HepG2 (cell line): ENCODE results near the gene COPZ1. TPM values are rescaled to one million over a fixed set of nuclear protein-coding genes. Genes with fewer than 3 reads are reported as not detected.

Source experiments
- ELF3 ChIP-seq: IDR thresholded peaks from 2 replicates; pipeline ENCODE4 v1.6.1; 2016; ENCODE audit warnings: missing genetic modification reagents, missing compliant biosample characterization
- GABPA ChIP-seq, 2 experiments: IDR thresholded peaks; 2 replicates each; pipeline ENCODE4 v1.6.1; 2011 to 2016; ENCODE audit warnings: low read depth in 2 of 2, low read length in 1 of 2, missing biosample characterization in 1 of 2, missing genetic modification characterization in 1 of 2
- GATAD2A ChIP-seq: IDR thresholded peaks from 2 replicates; pipeline ENCODE4 v1.6.1; 2016
- KIAA2018 ChIP-seq: sonication (generic); formaldehyde crosslinking; IDR thresholded peaks from 2 replicates; pipeline ENCODE4 v1.5.0; 2020; ENCODE audit warnings: mild to moderate bottlenecking, missing genetic modification reagents, borderline replicate concordance
- NCOA2 ChIP-seq: sonication (generic); formaldehyde crosslinking; IDR thresholded peaks from 2 replicates; pipeline ENCODE4 v1.8.0; 2022; ENCODE audit warnings: inconsistent platforms
- NKX3-1 ChIP-seq: sonication (generic); formaldehyde crosslinking; IDR thresholded peaks from 2 replicates; pipeline ENCODE4 v1.5.0; 2020; ENCODE audit warnings: missing genetic modification reagents
- ZBTB43 ChIP-seq: sonication (generic); formaldehyde crosslinking; conservative IDR thresholded peaks from 2 replicates; pipeline ENCODE4 v1.4.0; 2020; ENCODE audit warnings: missing genetic modification reagents
- ZNF558 ChIP-seq: sonication (generic); formaldehyde crosslinking; IDR thresholded peaks from 2 replicates; pipeline ENCODE4 v1.9.0; 2022; ENCODE audit warnings: mild to moderate bottlenecking, missing genetic modification reagents, borderline replicate concordance
- ZNF562 ChIP-seq: sonication (generic); formaldehyde crosslinking; IDR thresholded peaks from 2 replicates; pipeline ENCODE4 v1.8.0; 2022; ENCODE audit warnings: missing genetic modification reagents, borderline replicate concordance
- ZNF616 ChIP-seq: sonication (generic); formaldehyde crosslinking; IDR thresholded peaks from 2 replicates; pipeline ENCODE4 v1.5.0; 2020; ENCODE audit warnings: low read depth, mild to moderate bottlenecking, missing genetic modification reagents
- polyA plus RNA-seq, 8 experiments: library from polyadenylated mRNA; depleted of rRNA in 3 of 8; stranded (reverse) in 7 of 8; unstranded in 1 of 8; fragments of >200 nt; fragmentation: Illumina TruSeq in 4 of 8; extraction: Trizol in 4 of 8; gene quantifications; 2 replicates each; pipeline versions ENCODE4 v1.2.1 to v1.2.3, GENCODE V29; 2011 to 2016; ENCODE audit warnings: low read depth in 4 of 8, missing spikeins in 1 of 8, mixed read lengths in 1 of 8; ENCODE audit not compliant: insufficient read depth in 1 of 8
- total RNA-seq, 5 experiments: library from RNA; depleted of rRNA; stranded (reverse); fragments of >200 nt; fragmentation: Illumina TruSeq; extraction: Trizol; gene quantifications; 2 replicates each; pipeline ENCODE4 v1.2.3, GENCODE V29; 2016; ENCODE audit warnings: low read depth in 1 of 5
- TF ChIP-seq, protein P1 (sequence below): sonication (generic); formaldehyde crosslinking; IDR thresholded peaks from 2 replicates; pipeline ENCODE4 v1.4.0; 2020; ENCODE audit warnings: missing genetic modification reagents
- TF ChIP-seq, protein P2 (sequence below): sonication (generic); formaldehyde crosslinking; IDR thresholded peaks from 2 replicates; pipeline ENCODE4 v1.5.0; 2020; ENCODE audit warnings: mild to moderate bottlenecking, missing genetic modification reagents
- TF ChIP-seq, protein P3 (sequence below): sonication (generic); formaldehyde crosslinking; conservative IDR thresholded peaks from 2 replicates; pipeline ENCODE4 v1.4.0; 2020; ENCODE audit warnings: missing genetic modification reagents

COPZ1 gene
- total and polyA plus RNA-seq, 2 of the 13 experiments (the other 11 are each of a cell fraction or from before 2014, with no cell fraction given): 125 to 184 TPM

- TF ChIP-seq, protein P1, sequence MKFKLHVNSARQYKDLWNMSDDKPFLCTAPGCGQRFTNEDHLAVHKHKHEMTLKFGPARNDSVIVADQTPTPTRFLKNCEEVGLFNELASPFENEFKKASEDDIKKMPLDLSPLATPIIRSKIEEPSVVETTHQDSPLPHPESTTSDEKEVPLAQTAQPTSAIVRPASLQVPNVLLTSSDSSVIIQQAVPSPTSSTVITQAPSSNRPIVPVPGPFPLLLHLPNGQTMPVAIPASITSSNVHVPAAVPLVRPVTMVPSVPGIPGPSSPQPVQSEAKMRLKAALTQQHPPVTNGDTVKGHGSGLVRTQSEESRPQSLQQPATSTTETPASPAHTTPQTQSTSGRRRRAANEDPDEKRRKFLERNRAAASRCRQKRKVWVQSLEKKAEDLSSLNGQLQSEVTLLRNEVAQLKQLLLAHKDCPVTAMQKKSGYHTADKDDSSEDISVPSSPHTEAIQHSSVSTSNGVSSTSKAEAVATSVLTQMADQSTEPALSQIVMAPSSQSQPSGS (CRISPR knock-in tag): peak; percentile 14
- TF ChIP-seq NKX3-1 (CRISPR knock-in tag): peak; percentile 82
- TF ChIP-seq NCOA2: peak; percentile 37
- TF ChIP-seq GATAD2A (CRISPR knock-in tag): peak; percentile 57; the same call in 1 of the 2 replicates
- peak; percentile 92; the same call in 1 of the 2 replicates for TF ChIP-seq ZNF616 (CRISPR knock-in tag)
- no peak for TF ChIP-seq ZNF562
- TF ChIP-seq GABPA (IDR thresholded peaks at IDR 0.05; ENCODE audit: low read depth, low read length): no peak
- peak; percentile 51 for TF ChIP-seq GABPA (CRISPR knock-in tag; IDR thresholded peaks at IDR 0.05; ENCODE audit: low read depth)
- TF ChIP-seq ELF3 (CRISPR knock-in tag): peak; percentile 48
- peak; percentile 25 for TF ChIP-seq ZBTB43 (CRISPR knock-in tag)
- peak; percentile 77; the same call in 1 of the 2 replicates for TF ChIP-seq ZNF558 (CRISPR knock-in tag)
- 0 out of 2 replicates have a peak, but pooled peaks have one; percentile 60 for TF ChIP-seq KIAA2018 (CRISPR knock-in tag)
- TF ChIP-seq, protein P2, sequence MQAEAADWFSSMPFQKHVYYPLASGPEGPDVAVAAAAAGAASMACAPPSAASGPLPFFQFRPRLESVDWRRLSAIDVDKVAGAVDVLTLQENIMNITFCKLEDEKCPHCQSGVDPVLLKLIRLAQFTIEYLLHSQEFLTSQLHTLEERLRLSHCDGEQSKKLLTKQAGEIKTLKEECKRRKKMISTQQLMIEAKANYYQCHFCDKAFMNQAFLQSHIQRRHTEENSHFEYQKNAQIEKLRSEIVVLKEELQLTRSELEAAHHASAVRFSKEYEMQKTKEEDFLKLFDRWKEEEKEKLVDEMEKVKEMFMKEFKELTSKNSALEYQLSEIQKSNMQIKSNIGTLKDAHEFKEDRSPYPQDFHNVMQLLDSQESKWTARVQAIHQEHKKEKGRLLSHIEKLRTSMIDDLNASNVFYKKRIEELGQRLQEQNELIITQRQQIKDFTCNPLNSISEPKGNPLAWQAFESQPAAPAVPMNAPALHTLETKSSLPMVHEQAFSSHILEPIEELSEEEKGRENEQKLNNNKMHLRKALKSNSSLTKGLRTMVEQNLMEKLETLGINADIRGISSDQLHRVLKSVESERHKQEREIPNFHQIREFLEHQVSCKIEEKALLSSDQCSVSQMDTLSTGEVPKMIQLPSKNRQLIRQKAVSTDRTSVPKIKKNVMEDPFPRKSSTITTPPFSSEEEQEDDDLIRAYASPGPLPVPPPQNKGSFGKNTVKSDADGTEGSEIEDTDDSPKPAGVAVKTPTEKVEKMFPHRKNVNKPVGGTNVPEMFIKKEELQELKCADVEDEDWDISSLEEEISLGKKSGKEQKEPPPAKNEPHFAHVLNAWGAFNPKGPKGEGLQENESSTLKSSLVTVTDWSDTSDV: no peak
- TF ChIP-seq, protein P3, sequence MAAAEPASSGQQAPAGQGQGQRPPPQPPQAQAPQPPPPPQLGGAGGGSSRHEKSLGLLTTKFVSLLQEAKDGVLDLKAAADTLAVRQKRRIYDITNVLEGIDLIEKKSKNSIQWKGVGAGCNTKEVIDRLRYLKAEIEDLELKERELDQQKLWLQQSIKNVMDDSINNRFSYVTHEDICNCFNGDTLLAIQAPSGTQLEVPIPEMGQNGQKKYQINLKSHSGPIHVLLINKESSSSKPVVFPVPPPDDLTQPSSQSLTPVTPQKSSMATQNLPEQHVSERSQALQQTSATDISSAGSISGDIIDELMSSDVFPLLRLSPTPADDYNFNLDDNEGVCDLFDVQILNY (CRISPR knock-in tag): peak; percentile 87
Measured at GRCh38 chr12:54279632-54280467, 45.1 kb upstream of the COPZ1 start, which contains the start of gene CBX5 (continued).
